ENCODE measurements around the gene ASCC1.

ASCC1 gene

GRCh38 chr10:72087969-72088888 lies 127.8 kb downstream of the ASCC1 start, which contains the start of gene SPOCK2:
TSS of gene SPOCK2 (minus strand) at chr10:72088551. CDS start at chr10:72088328, 223 bp downstream.
- H3K36me3 ChIP-seq (replicated peaks) = no peaks in the 10 kb centered on the region
- peaks cover 34% of the 10 kb centered on the region for H3K27me3 ChIP-seq (ENCODE audit: low read depth)
- in situ Hi-C loops (cut with MboI; ENCODE audit: low sequenced_read_pairs) = no loop called here
- DNase-seq (ENCODE audit: low spot score in 2 of 2) = no peak
- H3K4me1 ChIP-seq = no peaks in the 10 kb centered on the region; the same call in 1 of the 2 replicates
- H3K4me3 ChIP-seq = peak within 1 kb of the TSS; percentile 11
- no peaks in the 10 kb centered on the region for H3K9me3 ChIP-seq

- H3K4me1 ChIP-seq = no peaks in the 10 kb centered on the region; the same call in 1 of the 2 replicates
- in situ Hi-C loops (cut with MboI; ENCODE audit: low sequenced_read_pairs) = no loop called here
- no peaks in the 10 kb centered on the region for H3K36me3 ChIP-seq (replicated peaks)
- DNase-seq (ENCODE audit: low spot score in 2 of 2) = no peak
- no peaks in the 10 kb centered on the region for H3K9me3 ChIP-seq
- H3K4me3 ChIP-seq = no peak overlapping the region
- H3K27me3 ChIP-seq (ENCODE audit: low read depth) = peaks cover 34% of the 10 kb centered on the region
These were observed 128.6 kb downstream of the ASCC1 start for GRCh38 chr10:72087392-72087968.

- H3K4me1 ChIP-seq = no peaks in the 10 kb centered on the region; the same call in 1 of the 2 replicates
- DNase-seq (ENCODE audit: low spot score in 2 of 2) = no peak
- peaks cover 34% of the 10 kb centered on the region for H3K27me3 ChIP-seq (ENCODE audit: low read depth)
- H3K36me3 ChIP-seq (replicated peaks) = no peaks in the 10 kb centered on the region
- in situ Hi-C loops (cut with MboI; ENCODE audit: low sequenced_read_pairs) = no loop called here
- H3K4me3 ChIP-seq = no peak overlapping the region
- H3K9me3 ChIP-seq = no peaks in the 10 kb centered on the region
These were observed 129.3 kb downstream of the ASCC1 start for GRCh38 chr10:72086466-72087391.

GRCh38 chr10:72085864-72086465 lies 130.1 kb downstream of the ASCC1 start:
- H3K27me3 ChIP-seq (ENCODE audit: low read depth) = peaks cover 34% of the 10 kb centered on the region
- no peaks in the 10 kb centered on the region; the same call in 1 of the 2 replicates for H3K4me1 ChIP-seq
- no peak overlapping the region for H3K4me3 ChIP-seq
- no peak for DNase-seq (ENCODE audit: low spot score in 2 of 2)
- no peaks in the 10 kb centered on the region for H3K36me3 ChIP-seq (replicated peaks)
- in situ Hi-C loops (cut with MboI; ENCODE audit: low sequenced_read_pairs) = no loop called here
- H3K9me3 ChIP-seq = no peaks in the 10 kb centered on the region

GRCh38 chr10:72085166-72085565 lies 130.9 kb downstream of the ASCC1 start:
- Histone ChIP-seq H3K4me3 (no peak overlapping the region), H3K36me3 (replicated peaks) (no peaks in the 10 kb centered on the region), H3K4me1 (no peaks in the 10 kb centered on the region; the same call in 1 of the 2 replicates), H3K27me3 (ENCODE audit: low read depth) (peaks cover 32% of the 10 kb centered on the region), H3K9me3 (no peaks in the 10 kb centered on the region)
- DNase-seq (ENCODE audit: low spot score in 2 of 2) = no peak
- in situ Hi-C loops (cut with MboI; ENCODE audit: low sequenced_read_pairs) = no loop called here

GRCh38 chr10:72083790-72084459 lies 132.2 kb downstream of the ASCC1 start:
- Histone ChIP-seq H3K4me1 (no peaks in the 10 kb centered on the region; the same call in 1 of the 2 replicates), H3K9me3 (no peaks in the 10 kb centered on the region), H3K36me3 (replicated peaks) (no peaks in the 10 kb centered on the region), H3K4me3 (no peak overlapping the region), H3K27me3 (ENCODE audit: low read depth) (peaks cover 32% of the 10 kb centered on the region)
- no peak for DNase-seq (ENCODE audit: low spot score in 2 of 2)
- in situ Hi-C loops (cut with MboI; ENCODE audit: low sequenced_read_pairs) = no loop called here

GRCh38 chr10:72082856-72083789 lies 133.0 kb downstream of the ASCC1 start:
- in situ Hi-C loops (cut with MboI; ENCODE audit: low sequenced_read_pairs) = no loop called here
- Histone ChIP-seq H3K9me3 (no peaks in the 10 kb centered on the region), H3K36me3 (replicated peaks) (no peaks in the 10 kb centered on the region), H3K4me3 (no peak overlapping the region), H3K4me1 (no peaks in the 10 kb centered on the region; the same call in 1 of the 2 replicates), H3K27me3 (ENCODE audit: low read depth) (peaks cover 24% of the 10 kb centered on the region)
- DNase-seq (ENCODE audit: low spot score in 2 of 2) = no peak

- in situ Hi-C loops (cut with MboI; ENCODE audit: low sequenced_read_pairs) = no loop called here
- DNase-seq (ENCODE audit: low spot score in 2 of 2) = no peak
- Histone ChIP-seq H3K9me3 (no peaks in the 10 kb centered on the region), H3K27me3 (ENCODE audit: low read depth) (peaks cover 12% of the 10 kb centered on the region), H3K36me3 (replicated peaks) (no peaks in the 10 kb centered on the region), H3K4me1 (no peaks in the 10 kb centered on the region), H3K4me3 (no peak overlapping the region)
These were observed 134.1 kb downstream of the ASCC1 start for GRCh38 chr10:72081772-72082590.

- peaks cover 10% of the 10 kb centered on the region for H3K27me3 ChIP-seq (ENCODE audit: low read depth)
- no peak overlapping the region for H3K4me3 ChIP-seq
- no peak for DNase-seq (ENCODE audit: low spot score in 2 of 2)
- no peaks in the 10 kb centered on the region for H3K4me1 ChIP-seq
- no peaks in the 10 kb centered on the region for H3K36me3 ChIP-seq (replicated peaks)
- H3K9me3 ChIP-seq = no peaks in the 10 kb centered on the region
- in situ Hi-C loops (cut with MboI; ENCODE audit: low sequenced_read_pairs) = no loop called here
These were observed 134.9 kb downstream of the ASCC1 start for GRCh38 chr10:72081210-72081609.

GRCh38 chr10:72080042-72080975 lies 135.8 kb downstream of the ASCC1 start:
- H3K9me3 ChIP-seq = no peaks in the 10 kb centered on the region
- no peak overlapping the region for H3K4me3 ChIP-seq
- H3K27me3 ChIP-seq (ENCODE audit: low read depth) = peaks cover 5% of the 10 kb centered on the region; the same call in 1 of the 2 replicates
- no peak for DNase-seq (ENCODE audit: low spot score in 2 of 2)
- no peaks in the 10 kb centered on the region for H3K36me3 ChIP-seq (replicated peaks)
- H3K4me1 ChIP-seq = no peaks in the 10 kb centered on the region
- in situ Hi-C loops (cut with MboI; ENCODE audit: low sequenced_read_pairs) = no loop called here
